NCI-H510A (cell line): ENCODE data around the gene CD48.

ENCODE experiments used
- DNase-seq: peaks from one replicate; lab custom pipeline; 2025; lab: John Stamatoyannopoulos, UW

The CD48 gene, protein sequence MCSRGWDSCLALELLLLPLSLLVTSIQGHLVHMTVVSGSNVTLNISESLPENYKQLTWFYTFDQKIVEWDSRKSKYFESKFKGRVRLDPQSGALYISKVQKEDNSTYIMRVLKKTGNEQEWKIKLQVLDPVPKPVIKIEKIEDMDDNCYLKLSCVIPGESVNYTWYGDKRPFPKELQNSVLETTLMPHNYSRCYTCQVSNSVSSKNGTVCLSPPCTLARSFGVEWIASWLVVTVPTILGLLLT

GRCh38 chr1:160711602-160712311 lies at the start of gene CD48:
Gene CD48 (minus strand): TSS chr1:160711822. CDS start chr1:160711763, 59 bp downstream.
- no peak for DNase-seq

DNA sequence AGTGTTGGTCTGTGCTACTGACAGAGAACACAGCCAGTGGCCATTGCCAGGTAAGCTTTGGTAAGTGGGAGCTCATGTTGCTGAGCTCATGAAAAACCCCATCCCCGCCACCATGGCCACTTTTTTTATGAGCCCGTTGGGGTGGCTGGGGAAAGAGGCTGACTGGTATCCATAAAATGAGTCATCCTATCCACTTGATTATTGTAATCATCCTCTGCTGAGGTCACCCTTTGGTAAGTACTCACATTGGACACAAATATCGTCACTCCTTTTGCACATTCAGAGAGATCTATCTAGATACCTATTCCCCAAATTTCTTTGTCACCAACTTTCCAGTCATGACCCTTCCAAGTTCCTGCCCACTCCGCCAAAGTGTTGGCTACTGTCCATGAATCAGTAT lies 49.4 kb upstream of the CD48 start:
- no peak for DNase-seq

DNA sequence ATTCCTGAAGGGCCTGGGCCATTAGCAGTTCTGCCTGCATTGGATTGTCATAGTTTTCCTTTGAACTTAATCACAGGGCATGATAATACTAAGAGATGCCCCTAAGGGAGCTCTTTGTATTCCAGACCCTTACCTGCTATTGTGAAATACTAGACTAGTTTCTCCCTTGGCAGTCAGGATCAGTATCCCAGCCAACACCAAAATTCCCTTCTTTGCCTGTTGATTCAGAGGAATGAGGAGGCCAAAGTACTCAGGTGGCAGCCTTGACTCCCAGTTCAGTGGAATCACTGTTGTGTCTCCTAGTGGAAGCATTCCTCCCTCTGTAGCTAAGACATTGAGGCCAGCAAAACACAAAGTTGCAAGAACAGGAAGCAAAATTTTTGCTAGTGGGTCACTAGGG lies 48.1 kb upstream of the CD48 start:
- DNase-seq, result no peak

GRCh38 chr1:160758521-160758920 lies 46.9 kb upstream of the CD48 start:
- DNase-seq, result no peak

DNA sequence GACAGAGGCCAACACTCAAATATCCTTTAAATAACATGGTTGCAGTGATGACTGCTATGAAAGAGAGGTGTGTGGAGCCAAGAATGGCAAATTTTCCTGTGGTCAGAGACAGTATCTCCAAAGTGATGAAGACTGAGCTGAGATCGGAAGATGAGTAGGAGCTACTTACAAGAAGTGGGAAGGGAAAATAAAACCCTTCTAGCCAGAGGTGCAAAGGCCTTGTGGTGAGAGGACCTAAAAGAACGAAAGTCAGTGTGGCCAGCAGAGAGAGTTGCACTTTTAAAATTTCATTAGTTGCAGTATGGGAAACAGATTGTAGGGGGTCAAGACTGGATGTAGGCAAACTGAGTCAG lies 45.2 kb upstream of the CD48 start:
- no peak for DNase-seq

DNA sequence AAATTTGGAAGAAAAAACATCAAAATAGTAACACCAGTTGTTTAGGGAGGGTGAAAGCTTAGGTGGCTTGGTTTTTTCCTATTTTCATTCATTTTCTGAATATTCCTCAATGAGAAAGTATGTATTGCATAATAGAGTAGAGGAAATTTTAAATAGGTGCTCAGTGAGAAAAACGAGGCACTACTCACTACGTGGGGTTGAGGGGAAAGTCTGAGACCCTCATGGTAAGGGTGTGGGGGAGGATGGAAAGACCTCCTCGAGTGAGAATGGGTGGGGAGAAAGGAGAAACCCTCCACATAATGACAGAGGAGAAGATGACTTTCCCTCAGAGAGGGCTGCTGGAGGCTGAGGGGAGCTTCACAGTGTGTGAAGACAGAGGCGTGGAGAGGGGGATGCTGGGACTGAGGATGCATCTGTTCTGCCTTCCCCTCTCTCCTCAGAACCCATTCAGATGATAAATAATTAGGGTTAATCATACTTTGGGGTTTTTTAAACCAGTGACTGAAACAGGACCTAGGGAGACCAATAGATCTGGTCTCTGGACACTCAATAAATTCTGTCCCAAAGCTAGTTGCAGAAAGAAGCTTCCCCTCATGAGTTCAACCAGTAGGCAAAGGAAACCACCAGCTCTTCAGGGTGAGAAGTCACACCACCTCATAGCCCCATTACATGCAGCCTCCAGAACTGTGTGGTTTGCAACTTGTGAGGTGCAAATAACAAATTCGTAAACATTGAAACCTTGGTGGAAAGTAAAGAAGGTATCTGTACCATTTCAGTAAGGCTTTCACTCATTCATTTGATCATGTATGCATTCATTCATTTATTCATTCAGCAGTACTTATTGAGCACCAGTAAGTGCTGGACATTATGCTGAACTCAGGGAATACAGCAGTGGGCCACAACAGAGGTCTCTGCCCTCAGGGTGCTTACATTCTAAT lies 44.6 kb upstream of the CD48 start:
- DNase-seq, result no peak

DNA sequence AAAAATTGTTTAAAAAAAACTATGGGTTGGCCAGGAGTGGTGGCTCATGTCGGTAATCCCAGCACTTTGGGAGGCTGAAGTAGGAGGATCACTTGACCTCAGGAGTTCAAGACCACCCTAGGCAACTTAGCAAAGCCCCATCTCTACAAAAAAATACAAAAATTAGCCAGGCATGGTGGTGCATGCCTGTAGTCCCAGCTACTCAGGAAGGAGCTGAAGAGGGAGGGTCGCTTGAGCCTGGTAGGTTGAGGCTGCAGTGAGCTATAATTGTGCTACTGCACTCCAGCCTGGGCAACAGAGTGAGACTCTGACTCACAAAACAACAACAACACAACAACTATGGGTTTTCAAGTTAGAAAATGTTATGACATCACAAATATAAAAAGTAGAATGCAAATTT lies 43.8 kb upstream of the CD48 start:
- DNase-seq, result no peak

DNA sequence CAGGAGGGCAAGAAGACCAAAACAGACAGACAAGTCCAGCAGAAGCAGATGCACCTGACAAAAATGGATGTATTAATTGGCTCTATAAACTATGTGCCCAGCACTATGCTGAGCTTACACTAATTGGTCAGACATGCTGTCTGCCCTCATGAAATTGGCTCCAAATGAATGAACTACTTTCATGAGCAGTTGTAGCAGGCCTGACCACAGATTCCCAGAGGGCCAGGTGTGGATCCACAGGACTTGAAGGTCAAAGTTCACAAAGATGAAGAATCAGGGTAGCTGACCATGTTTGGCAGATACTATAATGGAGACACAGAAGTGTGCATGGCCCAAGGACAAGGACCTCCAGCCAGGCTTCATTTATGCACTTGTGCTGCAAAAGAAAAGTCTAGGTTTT lies 42.0 kb upstream of the CD48 start:
- DNase-seq, result no peak

GRCh38 chr1:160752924-160753323 lies 41.3 kb upstream of the CD48 start:
- DNase-seq, result no peak

GRCh38 chr1:160752406-160752805 lies 40.8 kb upstream of the CD48 start:
- no peak for DNase-seq

- DNase-seq, result no peak
Measured at GRCh38 chr1:160750608-160751007, 39.0 kb upstream of the CD48 start.

- DNase-seq, result no peak
Measured at GRCh38 chr1:160748878-160749269, 37.3 kb upstream of the CD48 start.

- DNase-seq, result no peak
Measured at GRCh38 chr1:160748181-160748877, 36.7 kb upstream of the CD48 start.

DNA sequence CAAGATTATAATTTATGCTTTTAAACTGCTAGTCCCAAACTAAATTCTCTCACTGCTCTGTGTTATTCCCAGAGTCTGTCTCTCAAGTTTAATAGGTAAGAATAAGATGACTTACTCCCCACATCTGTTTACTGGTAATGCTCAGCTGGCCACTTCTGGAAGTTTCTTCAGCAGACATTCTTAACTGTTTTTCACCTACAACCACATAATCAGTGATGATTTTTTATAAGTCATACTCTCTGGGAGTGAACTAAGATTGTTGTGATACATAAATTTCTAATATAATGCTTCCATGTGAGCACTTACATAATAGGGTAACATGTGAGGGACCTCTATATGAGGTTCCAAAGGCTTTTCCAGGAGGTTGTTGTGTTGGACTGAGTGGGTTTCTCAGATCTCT lies 36.1 kb upstream of the CD48 start:
- no peak for DNase-seq

GRCh38 chr1:160746836-160747500 lies 35.3 kb upstream of the CD48 start:
- DNase-seq, result no peak

GRCh38 chr1:160745551-160745950 lies 33.9 kb upstream of the CD48 start:
- DNase-seq, result no peak

GRCh38 chr1:160744852-160745520 lies 33.4 kb upstream of the CD48 start:
- no peak for DNase-seq

DNA sequence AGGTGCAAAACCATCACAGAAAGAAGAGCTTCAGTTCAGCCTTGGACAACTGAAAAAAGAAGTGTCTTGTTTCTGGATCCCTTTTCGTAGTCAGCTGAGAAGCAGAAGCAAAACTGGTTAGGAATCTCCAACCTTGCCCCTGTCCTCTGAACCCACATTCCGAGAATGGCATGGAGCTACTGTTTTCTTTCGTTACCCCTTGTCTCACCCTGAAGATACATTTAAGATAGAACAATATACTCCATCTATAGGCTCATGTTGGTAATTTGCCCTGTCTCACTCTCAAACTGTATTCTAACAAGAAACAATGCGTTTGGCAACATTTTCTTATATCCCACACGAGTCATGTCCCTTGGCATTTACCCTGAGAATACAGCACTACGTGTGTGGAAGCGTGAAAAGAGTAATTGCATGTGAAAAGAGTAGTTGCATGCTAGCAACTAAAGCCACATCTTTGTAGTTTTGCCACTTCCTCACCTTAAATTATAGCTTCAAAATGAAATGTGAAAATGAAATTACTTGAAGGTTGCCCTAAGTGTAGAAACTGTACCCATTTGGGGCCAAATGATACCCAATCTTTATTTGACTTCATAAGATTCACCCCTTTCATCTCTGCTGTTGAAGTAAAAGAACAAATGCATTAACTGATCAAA lies 32.7 kb upstream of the CD48 start:
- DNase-seq, result no peak

DNA sequence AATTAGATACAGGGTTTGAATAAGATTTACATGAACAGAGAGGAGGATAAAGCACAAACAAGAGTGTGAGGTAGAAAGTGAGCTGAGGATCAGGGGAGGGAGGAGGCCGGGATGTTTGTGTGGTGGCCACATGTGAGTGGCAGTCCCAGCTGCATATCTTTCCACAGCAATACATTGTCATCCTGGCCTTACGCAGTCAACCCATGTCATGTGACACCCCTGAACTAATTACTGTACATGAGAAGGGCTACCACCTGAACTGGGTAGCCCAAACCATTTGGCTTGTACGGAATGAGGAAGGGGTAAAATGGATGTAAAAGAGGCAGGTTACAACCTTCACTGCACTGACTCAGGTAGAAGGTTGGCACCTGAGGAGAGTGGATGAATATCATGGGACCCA lies 31.6 kb upstream of the CD48 start:
- no peak for DNase-seq

DNA sequence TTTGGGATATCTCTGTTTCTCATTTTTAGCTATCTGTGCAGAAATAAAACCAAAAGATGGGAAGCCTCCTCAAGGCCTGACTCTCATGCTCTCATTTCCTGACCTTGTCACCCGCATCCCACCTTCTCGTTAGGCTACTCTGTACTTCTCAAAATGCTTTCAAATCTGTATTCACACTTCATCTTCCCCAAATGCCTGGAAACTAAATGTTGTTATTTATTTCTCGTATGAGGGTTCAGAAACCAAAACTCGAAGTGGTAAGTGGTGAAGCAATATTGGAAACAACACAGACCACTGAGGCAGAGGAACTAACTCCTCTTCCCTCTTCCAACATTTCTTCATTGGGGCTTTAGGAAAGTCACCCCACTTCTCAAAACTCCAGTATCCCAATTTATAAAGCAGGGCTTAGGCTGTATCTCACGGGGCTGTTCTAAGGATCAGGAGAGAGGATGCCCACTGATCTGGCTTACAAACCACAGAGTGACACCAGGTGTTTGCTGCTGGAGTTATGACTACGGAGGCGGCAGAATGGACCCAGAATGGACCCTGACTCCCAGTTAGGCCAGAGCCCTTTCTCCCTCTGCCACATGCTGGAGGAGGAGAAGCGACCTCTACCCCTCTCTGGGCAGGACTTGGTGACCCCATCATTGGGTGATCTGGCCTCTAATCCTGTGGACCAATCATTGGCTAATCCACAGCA lies 31.0 kb upstream of the CD48 start:
- no peak for DNase-seq
